ENCODE data around the gene SETD1B.
"Not testable (repeated sequence)": the region's sequence is repeated elsewhere in the genome, so short reads cannot be mapped to it uniquely, and the experiment has no call there.

The SETD1B gene

DNA sequence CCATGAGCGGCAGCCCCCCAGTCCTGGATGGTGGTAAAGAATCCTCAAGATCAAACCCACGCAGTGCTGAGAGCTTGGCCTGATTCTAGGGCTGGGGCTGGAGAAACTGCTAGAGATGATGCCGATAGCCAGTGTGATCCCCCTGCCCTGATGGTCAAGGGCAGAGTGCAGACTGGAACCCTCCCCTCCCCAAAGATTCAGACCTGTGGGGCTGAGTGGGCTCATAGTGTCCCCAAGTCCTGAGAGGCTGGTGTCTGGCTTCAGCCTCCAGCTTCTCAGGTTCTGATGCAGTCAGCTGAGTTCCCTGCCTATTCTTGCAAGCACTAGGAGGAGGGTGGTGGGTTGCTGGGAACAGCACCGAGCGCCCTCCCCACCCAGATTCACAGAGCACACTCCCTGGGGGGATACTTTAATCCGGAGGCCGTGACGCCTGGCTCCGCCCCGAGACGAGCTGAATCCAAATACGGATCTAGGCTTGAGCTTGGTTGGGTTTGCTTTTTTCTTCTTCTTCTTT is 22.3 kb upstream of the SETD1B start:
- no peak for DNase-seq

DNA sequence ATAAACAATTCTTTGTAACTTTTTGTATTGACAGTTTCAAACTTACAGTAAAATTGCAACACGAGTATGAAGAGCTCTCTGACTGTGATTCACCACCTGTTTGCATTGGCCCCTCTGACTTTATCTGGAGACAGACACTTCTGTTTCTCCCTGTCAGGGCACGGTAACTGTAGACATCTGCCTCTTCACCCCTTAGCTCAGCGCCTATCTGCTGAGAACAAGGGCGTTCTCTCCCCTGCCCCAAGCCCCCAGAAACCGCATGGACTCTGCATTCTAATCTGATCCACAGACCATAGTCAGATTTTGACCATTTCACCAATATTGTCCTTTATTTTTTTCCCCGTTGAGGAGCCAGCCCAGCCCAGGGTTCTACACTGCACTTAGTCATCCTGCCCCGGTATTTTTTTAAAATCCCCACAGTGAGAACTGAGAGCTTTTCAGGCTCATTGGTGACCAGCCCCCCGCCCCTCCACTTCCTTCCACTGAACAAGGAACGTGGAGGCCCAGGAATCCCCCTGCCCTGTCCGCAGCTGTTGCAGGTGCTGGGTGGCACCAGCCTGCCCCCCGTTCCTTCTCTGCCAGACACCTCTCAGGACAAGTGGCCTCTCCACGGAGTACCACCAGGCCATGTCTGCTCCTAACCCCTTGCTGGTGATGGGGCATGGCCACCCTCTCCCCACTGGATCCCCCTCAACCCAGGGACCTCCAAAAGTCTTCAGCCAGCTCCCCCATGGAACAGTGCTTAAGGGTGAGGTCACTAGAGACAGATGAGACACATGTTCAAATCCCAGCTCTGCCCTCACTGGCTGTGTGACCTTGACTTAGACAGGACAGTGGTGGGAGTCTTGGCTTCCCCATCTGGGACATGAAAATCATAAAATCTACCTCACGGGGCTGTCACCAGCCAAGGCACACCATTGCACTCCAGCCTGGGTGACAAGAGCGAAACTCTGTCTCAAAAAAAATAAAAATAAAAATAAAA is 21.5 kb upstream of the SETD1B start:
- DNase-seq, result no peak

DNA sequence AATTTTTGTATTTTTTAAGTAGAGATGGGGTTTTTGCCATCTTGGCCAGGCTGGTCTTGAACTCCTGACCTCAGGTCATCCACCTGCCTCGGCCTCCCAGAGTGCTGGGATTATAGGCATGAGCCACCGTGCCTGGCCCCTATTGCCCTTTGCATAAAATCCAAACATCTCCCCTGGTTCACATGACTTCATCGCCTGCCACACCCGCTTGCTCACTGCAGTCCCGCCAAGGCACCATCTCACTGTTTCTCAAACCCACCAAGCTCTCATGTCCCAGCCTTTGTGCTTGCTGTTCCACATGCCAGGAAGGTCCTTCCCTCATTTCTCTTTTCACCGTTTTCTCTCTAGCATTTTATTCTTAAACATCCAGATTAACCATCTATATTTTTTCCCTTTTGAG is 20.0 kb upstream of the SETD1B start:
- DNase-seq, result no peak

DNA sequence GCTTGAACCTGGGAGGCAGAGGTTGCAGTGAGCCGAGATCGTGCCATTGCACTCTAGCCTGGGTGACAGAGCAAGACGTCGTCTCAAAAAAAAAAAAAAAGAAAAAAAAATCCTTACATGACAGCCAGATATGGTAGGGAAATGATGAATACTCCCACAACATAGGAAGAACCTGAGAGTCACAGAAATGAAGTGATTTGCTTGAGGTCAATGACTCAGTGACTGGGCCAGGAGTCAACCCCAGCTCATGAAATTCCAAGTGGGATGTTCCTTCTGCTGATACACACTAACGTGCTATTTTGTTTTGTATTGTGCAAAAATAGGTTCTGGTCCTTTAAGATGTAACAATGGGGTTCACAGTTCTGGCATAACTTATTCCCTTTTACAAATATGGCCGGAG is 19.3 kb upstream of the SETD1B start:
- DNase-seq, result no peak

DNA sequence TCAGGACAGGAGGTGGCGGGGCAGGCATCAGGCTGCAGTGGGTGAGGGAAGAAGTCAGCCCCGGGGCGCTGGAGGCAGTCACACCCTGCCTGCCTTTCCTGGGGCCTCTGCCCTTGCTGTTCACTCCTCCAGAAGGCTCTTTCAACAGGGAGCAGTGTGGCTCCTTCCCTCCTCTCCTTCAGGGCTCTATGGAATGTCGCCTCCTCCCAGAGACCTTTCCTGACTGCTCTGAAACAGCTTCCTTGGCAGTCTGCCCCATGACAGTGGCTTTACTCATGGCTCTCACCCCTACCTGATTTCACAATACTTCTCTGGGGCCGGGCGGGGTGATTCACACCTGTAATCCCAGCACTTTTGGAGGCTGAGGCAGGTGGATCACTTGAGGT is 17.4 kb upstream of the SETD1B start:
- DNase-seq, result no peak

DNA sequence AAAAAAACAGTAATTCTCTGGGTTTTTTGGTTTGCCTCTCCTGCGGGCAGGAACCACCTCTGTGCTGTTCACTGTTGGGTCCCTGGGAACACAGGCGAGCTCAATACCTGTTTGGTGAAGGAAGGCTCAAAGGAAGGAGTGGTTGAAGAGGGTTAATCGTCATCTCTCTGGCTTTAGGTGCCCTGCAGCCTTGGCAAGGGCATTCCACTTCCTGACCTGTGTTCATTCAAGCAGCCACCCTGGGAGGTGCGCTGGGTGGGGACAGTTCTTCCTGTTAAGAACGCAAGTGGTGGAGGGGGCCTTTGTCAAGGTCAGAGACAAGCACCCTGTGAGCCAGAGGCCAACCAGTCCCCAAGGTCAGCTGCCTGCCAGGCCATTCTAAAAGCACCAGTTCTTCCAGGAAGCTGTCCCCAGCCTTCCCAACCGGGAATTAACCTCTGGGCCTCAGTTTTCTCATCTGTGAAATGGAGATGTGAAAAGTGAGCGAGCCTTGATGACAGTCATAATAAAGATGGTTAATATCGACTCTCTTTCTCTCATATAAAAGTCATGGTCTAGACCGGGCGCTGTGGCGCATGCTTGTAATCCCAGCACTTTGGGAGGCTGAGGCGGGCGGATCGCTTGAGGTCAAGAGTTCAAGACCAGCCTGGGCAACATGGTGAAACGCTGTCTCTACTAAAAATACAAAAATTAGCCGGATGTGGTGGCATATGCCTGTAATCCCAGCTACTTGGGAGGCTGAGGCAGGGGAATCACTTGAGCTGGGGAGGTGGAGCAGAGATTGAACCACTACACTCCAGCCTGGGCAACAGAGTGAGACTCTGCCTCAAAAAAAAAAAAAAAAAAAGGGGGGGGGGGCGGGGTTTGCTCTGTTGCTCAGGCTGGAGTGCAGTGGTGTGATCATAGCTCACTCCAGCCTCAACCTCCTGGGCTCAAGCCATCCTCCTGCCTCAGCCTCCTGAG is 16.5 kb upstream of the SETD1B start:
- peak; percentile 52 for DNase-seq

DNA sequence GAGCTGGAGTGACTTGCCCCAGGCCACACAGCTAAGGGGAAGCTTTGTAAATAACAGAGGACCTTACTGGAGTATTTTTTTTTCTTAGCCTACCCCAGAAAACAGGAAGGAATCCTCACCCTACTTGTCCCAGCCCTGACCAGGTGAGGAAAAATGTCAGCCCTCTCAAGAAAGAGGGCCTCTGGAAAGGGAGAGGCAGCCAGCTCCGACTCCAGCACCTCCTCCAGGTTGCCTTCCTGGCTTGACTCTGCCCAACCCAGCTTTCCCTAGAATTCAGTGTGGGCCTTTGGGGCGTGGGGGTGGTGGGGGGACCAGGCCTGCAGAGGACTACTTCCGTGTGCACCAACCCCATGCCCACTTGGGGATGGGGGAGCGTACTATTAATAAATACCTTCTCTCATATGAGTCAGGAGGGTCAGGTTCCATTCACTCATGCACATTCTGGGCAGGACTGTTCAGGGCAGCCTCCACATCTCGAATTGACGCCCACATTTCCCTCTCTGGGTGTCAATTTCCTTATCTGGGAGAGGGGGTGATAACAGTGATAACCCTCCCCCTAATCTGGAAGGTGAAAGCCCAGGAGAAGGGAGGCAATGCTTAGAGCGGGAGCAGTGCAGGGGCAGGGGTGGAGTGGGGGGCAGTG is 15.5 kb upstream of the SETD1B start:
- DNase-seq, result no peak

DNA sequence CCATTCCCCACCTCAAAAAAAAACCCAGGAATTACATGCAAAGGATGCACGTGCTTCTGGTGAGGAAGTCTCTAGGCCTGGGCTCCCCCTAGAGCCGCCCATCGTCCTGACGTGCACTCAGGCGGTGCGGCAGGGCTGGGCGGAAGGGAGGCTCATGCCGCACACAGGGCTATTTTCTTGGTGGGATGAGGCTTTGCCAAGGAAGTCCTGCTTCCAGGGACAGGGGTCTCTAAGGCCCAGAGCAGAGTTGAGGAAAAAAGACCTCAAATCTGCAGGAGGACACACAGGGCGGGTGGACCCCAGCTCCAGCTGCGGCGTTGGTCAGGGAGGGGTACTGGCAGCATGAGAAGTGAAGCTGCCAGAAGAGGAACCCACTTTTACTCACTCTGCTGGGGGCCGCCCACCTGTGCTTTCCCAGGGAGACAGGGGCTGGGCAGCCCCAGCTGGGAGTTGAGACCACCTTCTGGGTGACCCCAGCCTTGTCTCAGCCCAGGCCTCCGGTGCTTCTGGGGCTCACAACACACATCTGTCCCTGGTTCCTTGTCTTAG is 14.5 kb upstream of the SETD1B start:
- no peak for DNase-seq

DNA sequence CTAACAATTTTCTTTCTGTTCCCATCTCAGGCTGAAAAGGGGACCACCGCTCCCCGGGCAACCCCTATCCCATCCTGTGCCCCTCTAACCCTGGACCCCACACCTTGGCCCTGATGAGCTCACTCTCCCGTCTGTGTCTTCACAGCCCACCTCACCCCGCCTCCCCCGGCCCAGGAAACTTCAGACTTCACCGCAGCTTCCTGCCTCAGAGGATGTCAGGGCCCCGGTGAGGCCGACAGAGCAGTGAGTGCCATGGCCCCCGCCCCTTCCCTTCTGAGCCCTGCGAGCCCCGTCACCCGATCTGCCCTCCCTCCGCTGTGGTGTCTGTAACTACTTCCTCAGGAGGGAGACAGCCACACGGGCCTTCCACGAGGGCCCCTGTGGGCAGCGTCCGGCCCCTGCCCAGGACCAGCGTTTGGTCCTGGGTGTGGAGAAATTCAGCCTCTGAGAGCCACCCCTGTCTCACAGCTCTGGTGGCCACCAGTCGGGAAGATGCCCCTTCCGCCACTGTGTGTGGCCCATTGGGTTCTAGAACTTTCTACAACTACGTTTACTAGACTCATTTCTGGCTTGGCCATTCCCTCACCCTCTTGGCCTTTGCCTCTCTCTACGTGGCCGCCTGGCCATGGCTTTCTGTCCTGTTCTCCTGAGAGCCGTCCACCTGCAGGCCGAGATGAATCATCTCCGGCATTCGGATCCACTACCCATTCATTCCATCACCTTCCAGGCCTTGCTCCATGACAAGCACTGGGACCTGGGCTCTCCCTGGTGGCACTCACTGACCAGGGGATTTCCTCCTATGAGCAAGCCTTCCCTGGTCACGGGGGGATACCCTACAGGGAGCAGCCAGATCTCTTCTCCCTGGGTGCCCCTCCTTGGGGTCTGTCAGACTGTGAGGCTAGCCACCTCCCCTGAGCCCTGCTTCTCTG is 13.7 kb upstream of the SETD1B start:
- DNase-seq, result peak; percentile 95

DNA sequence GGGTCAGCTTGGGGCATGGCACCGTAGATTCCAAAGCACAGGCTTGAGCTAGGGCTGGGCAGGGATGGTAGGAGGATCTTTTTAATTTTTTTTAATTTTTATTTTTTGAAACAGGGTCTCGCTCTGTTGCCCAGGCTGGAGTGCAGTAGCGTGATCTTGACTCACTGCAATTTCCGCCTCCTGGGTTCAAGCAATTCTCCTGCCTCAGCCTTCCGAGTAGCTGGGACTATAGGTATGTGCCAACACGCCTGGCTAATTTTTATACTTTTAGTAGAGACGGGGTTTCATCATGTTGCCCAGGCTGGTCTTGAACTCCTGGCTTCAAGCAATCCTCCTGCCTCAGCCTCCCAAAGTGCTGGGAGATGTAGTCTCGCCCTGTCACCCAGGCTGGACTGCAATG is 13.0 kb upstream of the SETD1B start:
- not testable (repeated sequence) for DNase-seq

DNA sequence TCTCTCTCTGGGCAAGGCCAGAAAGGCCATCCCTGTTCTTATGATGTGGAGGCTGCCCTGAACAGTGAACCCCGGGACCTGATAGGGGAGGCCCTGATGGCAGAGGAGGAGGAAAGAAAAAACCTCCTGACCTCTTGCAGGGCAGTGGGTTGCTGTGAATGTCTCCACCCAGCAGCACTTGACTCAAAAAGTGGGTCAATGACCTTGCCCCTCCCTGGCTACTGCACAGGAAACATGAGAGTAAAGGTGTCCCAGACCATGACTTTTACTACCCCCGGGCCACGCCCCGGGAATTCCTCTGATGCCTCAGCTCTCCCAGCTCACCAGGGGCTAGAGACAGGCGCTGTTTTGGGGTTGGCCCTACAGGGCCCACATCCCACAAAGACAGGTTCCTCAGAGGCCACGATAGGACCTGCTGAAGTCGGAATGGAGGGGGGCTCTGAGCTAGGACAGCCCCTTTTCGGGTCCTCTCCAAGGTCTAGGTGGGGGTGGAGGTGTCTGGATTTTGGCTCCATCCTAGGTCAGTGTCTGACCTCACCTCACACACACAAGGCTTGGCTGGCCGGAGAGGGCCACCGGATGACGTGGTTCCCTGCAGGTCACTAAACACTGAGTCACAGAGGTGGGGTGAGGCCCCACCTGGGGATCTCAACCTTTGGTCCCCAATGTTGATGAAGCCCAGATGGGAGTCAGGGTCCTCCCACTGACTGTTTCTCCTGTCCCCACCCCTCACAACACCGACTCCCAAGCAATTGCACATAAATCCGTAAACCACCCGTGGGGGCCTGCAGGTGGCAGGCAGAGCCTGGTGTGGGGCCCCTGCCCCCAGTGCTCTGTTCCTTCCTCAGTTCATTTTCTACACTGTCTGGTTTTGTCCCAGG is 11.9 kb upstream of the SETD1B start:
- no peak for DNase-seq

DNA sequence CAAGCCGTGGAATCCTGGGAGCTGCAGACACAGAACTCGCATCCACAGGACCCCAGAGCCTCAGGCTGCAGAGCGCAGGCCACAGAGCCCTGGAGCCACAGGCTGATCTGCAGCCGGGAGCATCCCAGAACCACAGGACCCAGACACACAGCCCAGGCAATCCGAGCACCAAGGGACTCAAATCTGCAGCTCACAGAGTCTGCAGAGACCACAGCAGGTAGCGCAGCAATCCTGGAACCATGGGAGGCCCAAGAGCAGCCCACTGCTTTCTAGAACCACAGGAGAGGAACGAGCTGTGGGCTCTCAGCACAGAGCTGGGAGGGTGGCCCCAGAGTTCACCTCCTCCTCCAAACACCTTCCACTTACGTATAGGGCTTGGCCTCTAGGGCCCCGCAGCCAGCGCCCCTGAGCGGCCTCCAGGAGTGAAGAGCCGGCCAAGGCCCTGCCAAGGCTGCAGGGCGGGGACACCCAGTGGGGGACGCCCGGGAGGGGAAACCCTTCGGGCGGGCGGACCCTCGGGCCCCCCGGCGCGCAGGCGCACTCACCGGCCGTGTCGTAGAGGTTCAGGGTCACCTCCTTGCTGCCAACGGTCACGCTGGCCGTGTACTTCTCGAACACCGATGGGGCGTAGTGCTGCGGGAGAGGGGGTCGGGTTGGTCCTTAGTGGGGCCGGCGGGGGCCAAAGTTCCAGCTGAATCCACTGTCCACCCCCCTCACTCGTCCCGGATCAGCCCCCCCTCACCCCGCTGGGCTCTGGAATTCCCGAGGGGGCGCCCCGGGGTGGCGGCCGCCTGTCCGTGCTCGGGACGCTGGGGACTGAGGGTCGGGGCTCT is 11.0 kb upstream of the SETD1B start:
- peak; percentile 48 for DNase-seq

DNA sequence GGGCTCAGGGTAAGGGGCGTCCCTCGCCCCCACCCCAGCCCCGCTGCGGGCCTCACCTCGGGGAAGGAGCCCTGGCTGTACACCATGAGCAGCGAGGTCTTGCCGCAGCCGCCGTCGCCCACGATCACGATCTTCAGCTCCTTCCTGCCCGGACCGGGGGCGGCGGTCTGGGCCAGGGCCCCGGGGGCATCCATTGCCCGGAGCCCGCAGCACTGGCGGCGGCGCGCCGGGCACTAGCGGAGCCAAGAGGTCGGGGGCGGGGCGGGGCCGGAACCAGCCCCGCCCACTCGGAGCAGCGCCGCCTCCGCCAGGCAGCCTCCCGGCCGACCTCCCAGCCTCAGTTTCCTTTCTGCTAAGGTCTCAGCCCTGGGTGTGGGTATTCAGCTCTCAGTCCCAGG is 10.4 kb upstream of the SETD1B start, which contains the start of gene RHOF:
RHOF (minus strand) TSS at position 249 of the 398 bp plus-strand sequence; CDS start at position 194, 55 bp downstream.
- no peak for DNase-seq

DNA sequence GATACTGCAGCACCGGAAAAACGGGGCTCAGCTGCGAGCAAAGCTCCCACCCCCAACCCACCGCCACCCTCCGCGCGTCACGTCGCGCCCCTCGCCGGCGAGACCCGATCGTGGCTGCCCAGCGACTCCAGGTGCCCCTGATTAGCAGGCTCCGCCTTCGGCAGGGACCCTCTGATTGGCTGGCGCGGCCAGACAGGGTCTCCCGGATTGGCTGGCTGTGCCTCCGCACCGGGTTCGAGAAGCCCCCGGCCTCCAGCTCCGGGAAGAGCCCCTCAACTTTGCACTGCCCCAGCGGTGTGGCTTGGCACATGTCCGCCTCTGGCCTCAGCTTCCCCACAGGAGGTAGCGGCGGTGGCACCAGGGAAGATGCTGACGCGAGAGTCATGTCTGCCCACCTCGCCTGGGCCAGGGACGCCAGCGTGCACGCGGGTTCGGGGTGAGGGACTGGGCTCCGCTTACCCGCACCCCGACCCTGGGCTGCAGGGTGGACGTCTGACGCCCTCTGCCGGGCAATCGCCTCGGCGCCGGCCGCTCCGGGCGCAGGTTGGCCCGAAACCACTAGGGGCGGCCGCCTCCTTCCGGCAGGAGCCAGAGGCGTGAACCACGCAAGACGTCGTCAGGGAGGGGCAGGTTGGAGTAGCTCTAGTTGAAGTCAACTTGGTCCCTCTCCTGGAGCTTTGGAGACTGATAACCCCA is 9.8 kb upstream of the SETD1B start:
- DNase-seq, result peak; percentile 96

DNA sequence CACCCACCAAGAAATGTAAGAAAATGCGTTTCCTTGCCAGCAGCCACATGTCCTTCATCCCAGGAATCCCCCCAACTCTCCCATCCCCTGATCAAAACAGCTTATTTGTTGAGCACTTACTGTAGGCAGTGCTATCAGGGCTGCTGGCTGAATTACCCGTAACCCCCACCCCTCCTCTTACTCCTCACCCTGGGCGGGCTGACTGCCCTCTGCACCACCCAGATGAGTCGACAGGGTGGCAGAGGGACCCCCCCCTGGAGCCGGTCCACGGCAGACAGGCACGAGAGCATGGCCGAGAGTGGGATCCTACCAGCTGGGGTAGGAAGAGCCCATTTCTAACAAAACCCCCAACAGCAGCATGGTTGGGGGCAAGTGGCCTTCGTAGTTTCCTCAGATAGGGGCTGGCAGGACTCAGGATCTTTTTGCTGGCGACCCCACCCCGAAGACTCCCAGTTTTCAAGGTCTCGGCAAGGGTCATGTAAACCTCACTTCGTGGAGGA is 9.2 kb upstream of the SETD1B start:
- peak; percentile 50 for DNase-seq

DNA sequence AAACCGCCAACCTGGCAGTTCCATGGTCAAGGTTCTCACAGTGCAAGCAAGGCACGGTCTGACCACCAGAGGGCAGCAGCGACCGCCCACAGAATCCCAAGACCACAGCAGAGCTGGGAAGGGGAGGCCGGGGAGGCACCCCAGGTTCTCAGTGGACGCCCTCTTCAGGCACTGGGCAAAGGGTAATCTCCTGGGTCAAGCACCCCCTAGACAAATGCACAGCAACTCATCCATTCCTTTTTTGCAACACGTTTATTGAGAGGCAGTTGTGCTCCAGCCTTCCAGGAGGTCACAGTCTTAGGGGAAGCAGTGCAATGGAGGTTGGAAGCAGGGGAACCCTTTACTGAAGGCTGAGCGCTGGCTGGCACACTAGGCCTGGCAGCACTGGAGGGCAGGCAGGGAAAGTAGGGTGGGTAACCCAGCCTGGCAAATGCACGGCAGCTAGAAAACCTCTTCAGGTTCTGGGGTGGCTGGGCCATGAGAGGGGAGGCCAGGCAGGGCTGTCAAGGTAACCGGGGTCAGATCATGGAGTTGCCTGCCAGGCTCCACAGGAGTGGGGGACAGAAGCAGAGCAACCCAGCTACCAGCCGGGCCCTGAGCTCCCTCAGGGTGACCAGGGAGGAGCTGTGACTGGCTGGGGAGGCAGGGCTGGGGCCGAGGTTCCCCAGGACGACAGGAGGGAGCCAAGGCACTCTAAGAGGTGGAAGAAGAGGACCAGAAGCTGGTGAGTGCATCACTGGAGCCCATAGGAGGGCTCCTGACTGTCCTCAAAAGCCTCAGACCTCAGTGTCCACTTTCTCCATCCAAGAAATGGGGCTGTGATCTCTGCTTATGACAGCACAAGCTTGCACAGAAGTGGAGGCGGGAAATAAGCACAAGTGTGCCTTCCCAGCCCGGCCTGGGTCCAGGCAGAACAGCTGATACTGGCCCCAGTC is 8.5 kb upstream of the SETD1B start:
- peak; percentile 76 for DNase-seq

Data from activated effector memory CD4-positive, alpha-beta T cell treated with Interleukin-2 at 50 U/mL for 16 hours (primary cell).